HepG2 (cell line): ENCODE results near the gene SPRN. TPM values are rescaled to one million over a fixed set of nuclear protein-coding genes. Genes with fewer than 3 reads are reported as not detected.

Experiments
- ATAC-seq: fragments of 200-7000 bp; cut with Tn5 transposase; 3 replicates; pipeline ENCODE4 v1.9.1; 2020; ENCODE audit warnings: mild to moderate bottlenecking, moderate library complexity
- BruUV-seq: library from RNA; stranded (reverse); fragments of 400-500 nt; replicated peaks from 2 replicates; lab custom pipeline; 2021; lab: Mats Ljungman, UMichigan
- CTCF ChIA-PET: fragments of 300-600 bp; formaldehyde crosslinking; extraction: SDS; loops from one replicate; lab custom pipeline; 2021; ENCODE audit warnings: low total read pairs, inconsistent platforms, low intra/inter-chr PET ratio; lab: Yijun Ruan, JAX
- POLR2A ChIA-PET: fragments of 350-600 bp; sonication (Branson Sonifier 250); formaldehyde crosslinking; loops from one replicate; lab custom pipeline; 2020; ENCODE audit warnings: antibody characterized with exemption, inconsistent platforms; lab: Yijun Ruan, JAX
- DNase-seq: peaks from one replicate; pipeline ENCODE4 v3.0.0-alpha.2; 2015; ENCODE audit warnings: low spot score
- FAIRE-seq: peaks from 3 replicates; lab custom pipeline; 2011; peaks lifted over from hg19 to GRCh38; lab: Jason Lieb, UNC
- H2AFZ ChIP-seq: one replicate; pipeline ENCODE4 v1.6.1; 2011; ENCODE audit warnings: low read length, inconsistent platforms
- H3K27ac ChIP-seq: fragments of 300-600 bp; 3 replicates; pipeline ENCODE4 v1.8.0; 2011; ENCODE audit warnings: mixed run types, mild to moderate bottlenecking, mixed read lengths, low read length, inconsistent platforms; ENCODE audit not compliant: insufficient read depth; ENCODE audit errors: extremely low read length
- H3K27me3 ChIP-seq, 2 experiments: fragments of 200-600 bp in 1 of 2; 2 replicates in 1 of 2; 3 replicates in 1 of 2; pipeline versions ENCODE4 v1.6.0 to v1.8.0; 2011; ENCODE audit warnings: low read length in 2 of 2, mild to moderate bottlenecking in 2 of 2, moderate library complexity in 2 of 2, inconsistent platforms in 1 of 2; ENCODE audit not compliant: insufficient read depth in 2 of 2, control insufficient read depth in 1 of 2
- H3K36me3 ChIP-seq, 2 experiments: fragments of 200-600 bp in 1 of 2; replicated peaks in 1 of 2; 2 replicates in 1 of 2; 3 replicates in 1 of 2; pipeline versions ENCODE4 v1.5.1 to v1.8.0; 2011; ENCODE audit warnings: low read length in 2 of 2, inconsistent platforms in 1 of 2; ENCODE audit not compliant: insufficient read depth in 2 of 2, control insufficient read depth in 1 of 2
- H3K4me1 ChIP-seq: 2 replicates; pipeline ENCODE4 v1.5.1; 2012; ENCODE audit warnings: low read length, inconsistent platforms; ENCODE audit not compliant: insufficient read depth
- H3K4me2 ChIP-seq: 2 replicates; pipeline ENCODE4 v1.6.0; 2011; ENCODE audit warnings: low read depth, low read length, inconsistent platforms
- H3K4me3 ChIP-seq, 3 experiments: fragments of 200-600 bp in 1 of 3; sonication (generic), shearing (Covaris generic) in 1 of 3; replicated peaks in 1 of 3; 2 replicates each; pipeline ENCODE4 v1.5.1; 2011 to 2016; ENCODE audit warnings: low read length in 3 of 3, inconsistent platforms in 2 of 3, low read depth in 2 of 3, mild to moderate bottlenecking in 2 of 3, control low read depth in 1 of 3, mixed read lengths in 1 of 3; ENCODE audit not compliant: insufficient read depth in 1 of 3
- H3K79me2 ChIP-seq: one replicate; pipeline ENCODE4 v1.6.1; 2011; ENCODE audit warnings: low read length, inconsistent platforms; ENCODE audit not compliant: insufficient read depth
- H3K9ac ChIP-seq: 2 replicates; pipeline ENCODE4 v1.6.0; 2011; ENCODE audit warnings: mild to moderate bottlenecking, low read depth, low read length, inconsistent platforms; ENCODE audit not compliant: insufficient read depth
- H3K9me3 ChIP-seq: 2 replicates; pipeline ENCODE4 v1.5.1; 2012; ENCODE audit warnings: mild to moderate bottlenecking, low read length
- H4K20me1 ChIP-seq: 2 replicates; pipeline ENCODE4 v1.6.0; 2011; ENCODE audit warnings: inconsistent platforms, mild to moderate bottlenecking, low read length, moderate library complexity; ENCODE audit not compliant: insufficient read depth
- AGO2 ChIP-seq: fragments of 200-400 bp; formaldehyde crosslinking; optimal IDR thresholded peaks from 2 replicates; pipeline ENCODE3; 2017; ENCODE audit warnings: mild to moderate bottlenecking, low read depth, low read length, moderate library complexity
- ATF1 ChIP-seq: IDR thresholded peaks from 2 replicates; pipeline ENCODE4 v1.6.1; 2016; ENCODE audit warnings: mild to moderate bottlenecking, control low read depth
- EZH2 ChIP-seq: conservative IDR thresholded peaks from 2 replicates; pipeline ENCODE4 v1.6.1; 2012; ENCODE audit warnings: mild to moderate bottlenecking, low read depth, low read length, moderate library complexity
- PAXIP1 ChIP-seq: sonication (generic); formaldehyde crosslinking; conservative IDR thresholded peaks from 2 replicates; pipeline ENCODE4 v1.4.0; 2020; ENCODE audit warnings: mild to moderate bottlenecking, missing genetic modification reagents, moderate library complexity
- POLR2A ChIP-seq, 2 experiments: IDR thresholded peaks; 2 replicates each; pipeline ENCODE4 v1.6.1; 2011; ENCODE audit warnings: low read depth in 2 of 2, low read length in 2 of 2, mild to moderate bottlenecking in 1 of 2, moderate library complexity in 1 of 2; ENCODE audit not compliant: insufficient read depth in 1 of 2
- ZNF567 ChIP-seq: sonication (generic); formaldehyde crosslinking; IDR thresholded peaks from 2 replicates; pipeline ENCODE4 v1.8.1; 2023; ENCODE audit warnings: mild to moderate bottlenecking, missing genetic modification reagents, borderline replicate concordance
- ZNF768 ChIP-seq: sonication (generic); formaldehyde crosslinking; IDR thresholded peaks from 2 replicates; pipeline ENCODE4 v1.4.0; 2020; ENCODE audit warnings: missing genetic modification reagents
- WGBS: methylation state at CpG from one replicate; pipeline ENCODE4 v1.1.6; 2017; ENCODE audit warnings: low lambda C conversion rate; 5-methylcytosine and 5-hydroxymethylcytosine counted together
- in situ Hi-C: cut with HindIII; loops from 2 replicates; pipeline ENCODE4 v1.10.0; 2017; ENCODE audit warnings: low pct_unique_long_range_greater_than_20kb; ENCODE audit not compliant: extremely low pct_ligation_motif_present
- intact Hi-C: fragments of 100-400 bp; cut with micrococcal nuclease; formaldehyde crosslinking; loops from one replicate; pipeline ENCODE4 v1.10.0; 2022; ENCODE audit not compliant: unreplicated experiment
- polyA plus RNA-seq, 8 experiments: library from polyadenylated mRNA; depleted of rRNA in 3 of 8; stranded (reverse) in 7 of 8; unstranded in 1 of 8; fragments of >200 nt; fragmentation: Illumina TruSeq in 4 of 8; extraction: Trizol in 4 of 8; gene quantifications; 2 replicates each; pipeline versions ENCODE4 v1.2.1 to v1.2.3, GENCODE V29; 2011 to 2016; ENCODE audit warnings: low read depth in 4 of 8, missing spikeins in 1 of 8, mixed read lengths in 1 of 8; ENCODE audit not compliant: insufficient read depth in 1 of 8
- total RNA-seq, 5 experiments: library from RNA; depleted of rRNA; stranded (reverse); fragments of >200 nt; fragmentation: Illumina TruSeq; extraction: Trizol; gene quantifications; 2 replicates each; pipeline ENCODE4 v1.2.3, GENCODE V29; 2016; ENCODE audit warnings: low read depth in 1 of 5

The SPRN gene
- total and polyA plus RNA-seq, 2 of the 13 experiments (the other 11 are each of a cell fraction or from before 2014, with no cell fraction given) = not detected

GRCh38 chr10:133421336-133422222 is 2.8 kb downstream of the SPRN start:
- no peak overlapping the region for H3K27ac ChIP-seq
- peak; percentile 12; the same call in 1 of the 3 replicates for ATAC-seq
- no peak for DNase-seq
- H3K27me3 ChIP-seq = no peaks in the 10 kb centered on the region
- H3K79me2 ChIP-seq = no peaks in the 10 kb centered on the region
- H3K4me1 ChIP-seq = no peaks in the 10 kb centered on the region
- FAIRE-seq = no peak
- intact Hi-C loops (no loop called here), in situ Hi-C loops (loop anchor here (5.0 kb wide), 1 partner anchor 151 kb away; no protein-coding TSS in a partner anchor)
- WGBS = 100% methylated on average over 3 of the region's 17 CpGs
- no TSS peak for BruUV-seq
- no peak overlapping the region for H3K4me3 ChIP-seq
- no peak overlapping the region for H2AFZ ChIP-seq
- H4K20me1 ChIP-seq = no peaks in the 10 kb centered on the region
- ChIA-PET POLR2A (interaction anchor here (0.5 kb wide), 1 partner anchor 107 kb away, joined by 3 read pairs; no protein-coding TSS in a partner anchor), CTCF (no interaction called here)
- H3K36me3 ChIP-seq = peaks cover 6 to 10% of the 10 kb centered on the region in 2 experiments; a peak in 2 of 5 replicates
- no peaks in the 10 kb centered on the region for H3K9me3 ChIP-seq
- no peak overlapping the region for H3K9ac ChIP-seq
- H3K4me2 ChIP-seq = no peak overlapping the region
- TF ChIP-seq ATF1 (CRISPR knock-in tag) (no peak), AGO2 (peak; percentile 36)

GRCh38 chr10:133420579-133420978 is 3.8 kb downstream of the SPRN start:
- CTCF ChIA-PET = no interaction called here
- no peak overlapping the region for H3K9ac ChIP-seq
- H3K79me2 ChIP-seq = no peaks in the 10 kb centered on the region
- no peaks in the 10 kb centered on the region for H3K27me3 ChIP-seq
- no TSS peak for BruUV-seq
- no peak overlapping the region for H3K4me2 ChIP-seq
- DNase-seq (no peak), FAIRE-seq (no peak), ATAC-seq (no peak)
- no peak overlapping the region for H3K4me3 ChIP-seq
- no peaks in the 10 kb centered on the region for H3K4me1 ChIP-seq
- 100% methylated on average over 5 of the region's 6 CpGs for WGBS
- no peak overlapping the region for H2AFZ ChIP-seq
- TF ChIP-seq ZNF768 (CRISPR knock-in tag) (peak; percentile 37; the same call in 1 of the 2 replicates), EZH2 (no peak), ZNF567 (CRISPR knock-in tag) (no peak), PAXIP1 (CRISPR knock-in tag) (no peak), POLR2A (IDR thresholded peaks at IDR 0.05; ENCODE audit: insufficient read depth in 1 of 2, low read depth in 2 of 2, low read length in 2 of 2) (0 out of 4 replicates have a peak, but pooled peaks of 1 of the 2 experiments have one; percentile 10)
- H4K20me1 ChIP-seq = no peaks in the 10 kb centered on the region
- no peak overlapping the region for H3K27ac ChIP-seq
- in situ Hi-C loops = loop anchor here (5.0 kb wide), 1 partner anchor 152 kb away; no protein-coding TSS in a partner anchor
- POLR2A ChIA-PET = interaction anchor here (0.9 kb wide), 1 partner anchor 63 kb away, joined by 3 read pairs; the partner anchor contains the start of gene FUOM
- intact Hi-C loops = no loop called here
- no peaks in the 10 kb centered on the region for H3K9me3 ChIP-seq
- H3K36me3 ChIP-seq = peaks cover 6 to 14% of the 10 kb centered on the region in 2 experiments; a peak in 2 of 5 replicates
